NCI-H1694 (cell line): ENCODE data around the gene CDH23.
"Not testable (repeated sequence)": the region's sequence is repeated elsewhere in the genome, so short reads cannot be mapped to it uniquely, and the experiment has no call there.

Experiments
- DNase-seq: peaks from one replicate; lab custom pipeline; 2025; lab: John Stamatoyannopoulos, UW

CDH23 gene

DNA sequence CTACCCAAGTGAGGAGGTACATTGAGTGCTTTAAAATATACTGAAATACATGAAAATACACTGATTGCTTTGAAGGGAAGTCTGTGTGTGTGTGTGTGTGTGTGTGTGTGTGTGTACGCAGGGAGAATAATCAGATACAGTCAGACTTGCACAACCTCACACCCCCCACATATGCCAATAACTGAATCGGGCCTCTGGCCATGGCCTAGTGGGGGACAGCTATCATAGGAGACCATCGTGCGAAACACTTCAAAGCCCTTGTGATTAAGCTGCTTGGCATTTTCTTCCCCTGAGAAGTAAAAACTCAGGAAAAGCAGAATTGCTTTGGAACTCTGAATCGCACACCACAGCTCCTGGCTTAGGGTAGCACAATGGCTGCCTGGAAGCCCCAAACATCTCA is 187.7 kb downstream of the CDH23 start:
- no peak for DNase-seq

DNA sequence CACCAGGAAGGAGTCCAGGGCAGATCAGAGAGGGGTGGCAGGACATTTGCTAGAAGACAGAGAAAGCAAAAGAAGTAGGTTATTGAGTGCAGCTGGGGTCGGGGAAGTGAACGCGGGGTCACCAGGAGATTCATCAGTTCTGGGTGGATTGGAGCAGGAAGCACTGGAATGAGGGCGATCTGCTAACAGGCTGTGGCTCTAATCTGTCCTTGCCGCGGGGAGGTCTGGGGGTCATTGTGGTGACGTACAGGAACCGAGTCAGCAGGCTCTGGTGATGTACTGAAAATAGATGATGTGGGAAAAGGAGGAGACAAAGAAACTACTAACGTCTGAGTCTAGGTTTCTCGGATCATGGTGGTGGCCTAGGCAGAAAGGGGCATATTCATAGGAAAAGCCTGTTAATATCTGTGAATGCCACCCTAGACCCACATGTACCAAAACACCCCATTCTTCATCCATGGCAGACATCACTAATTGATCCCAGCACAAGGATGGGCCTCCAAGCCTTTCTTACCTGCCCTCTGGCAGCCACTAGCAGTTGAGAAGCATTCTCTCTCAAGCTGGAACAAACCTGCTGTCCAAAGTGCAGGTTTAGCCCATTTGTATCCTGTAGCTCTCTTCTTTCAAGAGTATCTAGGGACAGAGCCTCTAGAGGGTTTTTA is 188.3 kb downstream of the CDH23 start:
- DNase-seq, result no peak

- DNase-seq, result no peak
Observed at GRCh38 chr10:71585564-71586290, 189.0 kb downstream of the CDH23 start.

- DNase-seq, result peak; percentile 80
Observed at GRCh38 chr10:71587941-71588573, 191.3 kb downstream of the CDH23 start.

DNA sequence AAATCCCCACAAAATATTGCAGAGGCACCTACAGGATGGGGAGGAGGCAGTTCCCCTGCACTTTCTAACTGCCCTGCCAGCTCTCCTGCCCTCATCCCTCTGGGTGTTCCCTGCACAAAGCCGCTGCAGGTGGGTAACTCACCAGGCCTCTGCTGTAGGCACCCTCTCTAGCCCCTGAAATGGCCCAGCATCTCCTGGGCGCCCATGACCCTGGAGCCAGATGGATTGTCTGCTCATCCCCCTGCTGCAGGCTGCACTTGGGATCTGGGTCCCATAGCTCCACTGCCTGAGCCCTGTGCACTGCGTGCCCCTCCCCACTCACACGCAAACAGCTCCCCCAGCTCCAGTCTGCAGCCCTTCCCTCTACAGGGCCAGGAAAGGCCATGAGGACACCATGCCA is 192.0 kb downstream of the CDH23 start:
- DNase-seq, result no peak

- DNase-seq, result no peak
Observed at GRCh38 chr10:71589617-71590551, 193.2 kb downstream of the CDH23 start.

GRCh38 chr10:71590781-71591350 is 194.1 kb downstream of the CDH23 start:
- DNase-seq, result no peak

DNA sequence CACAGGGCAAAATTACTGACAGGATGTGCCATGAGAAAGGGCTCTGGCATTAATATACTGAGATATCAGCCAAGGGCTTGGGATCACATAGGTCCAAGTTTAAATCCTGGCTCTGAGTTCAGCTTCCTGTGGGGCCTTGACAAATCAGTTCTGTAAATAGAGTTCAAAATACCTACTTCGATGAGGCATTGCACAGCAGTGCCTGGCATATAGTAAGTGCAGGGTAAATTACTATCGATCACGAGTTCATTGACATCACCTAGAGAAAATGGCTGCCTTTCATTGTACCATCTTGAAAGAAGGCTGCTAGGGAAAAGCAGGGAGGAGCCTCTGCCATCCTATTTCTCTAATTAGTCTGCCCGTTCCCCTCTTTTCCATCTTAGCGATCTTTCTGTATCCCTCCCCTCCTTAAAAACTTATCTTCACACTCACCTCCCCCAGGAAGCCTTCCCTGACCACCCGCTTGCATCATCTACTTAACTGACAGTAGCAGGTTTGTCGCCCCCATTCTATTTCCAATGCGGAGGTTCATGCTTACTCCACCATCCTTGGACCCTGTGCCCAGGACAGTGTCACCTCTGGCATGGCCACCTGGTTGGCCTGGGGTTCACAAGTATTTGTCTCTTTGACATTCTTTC is 198.3 kb downstream of the CDH23 start:
- DNase-seq, result no peak

DNA sequence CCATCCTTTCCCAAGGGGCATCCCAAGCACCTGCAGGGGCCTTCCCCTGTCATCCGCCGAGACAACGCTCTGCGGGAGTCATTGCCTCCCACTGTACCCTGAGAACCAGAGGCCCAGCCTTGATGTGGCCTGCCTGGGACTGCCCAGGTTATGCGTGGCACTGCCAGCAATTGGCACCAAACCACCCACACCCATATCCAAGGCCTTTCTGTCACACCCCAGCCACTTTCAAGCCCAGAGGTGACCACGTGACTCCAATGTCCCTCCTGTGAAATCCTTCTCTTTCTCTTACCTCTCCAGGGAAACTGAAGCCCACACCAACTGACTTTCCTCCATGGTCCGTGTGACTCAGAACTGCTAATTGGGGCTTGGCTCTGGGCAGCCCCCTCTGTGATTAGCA is 198.9 kb downstream of the CDH23 start:
- no peak for DNase-seq

- DNase-seq, result no peak
Observed at GRCh38 chr10:71596127-71596526, 199.4 kb downstream of the CDH23 start.

DNA sequence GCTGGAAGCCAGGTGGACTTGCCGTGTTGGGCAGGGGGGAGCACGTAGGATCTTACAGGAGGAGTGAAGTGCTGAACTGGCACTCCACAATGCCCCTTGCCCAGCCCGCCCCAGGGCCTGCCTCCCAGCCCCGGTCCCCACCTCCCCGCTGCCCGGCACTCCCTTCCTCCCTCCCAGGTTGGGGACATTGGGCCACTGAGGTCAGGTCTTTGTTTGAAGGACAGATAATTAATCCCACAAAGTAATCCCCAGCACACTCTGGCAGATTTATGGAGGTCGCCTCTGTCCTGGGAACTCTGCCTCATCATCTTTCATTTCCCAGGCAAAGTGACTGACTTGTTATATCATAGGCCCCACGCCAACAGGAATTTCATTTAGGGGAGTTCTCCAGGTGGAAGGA is 200.0 kb downstream of the CDH23 start:
- DNase-seq, result no peak

GRCh38 chr10:71597821-71598498 is 201.2 kb downstream of the CDH23 start:
- DNase-seq, result no peak

GRCh38 chr10:71598621-71599055 is 201.9 kb downstream of the CDH23 start:
- peak; percentile 7 for DNase-seq

DNA sequence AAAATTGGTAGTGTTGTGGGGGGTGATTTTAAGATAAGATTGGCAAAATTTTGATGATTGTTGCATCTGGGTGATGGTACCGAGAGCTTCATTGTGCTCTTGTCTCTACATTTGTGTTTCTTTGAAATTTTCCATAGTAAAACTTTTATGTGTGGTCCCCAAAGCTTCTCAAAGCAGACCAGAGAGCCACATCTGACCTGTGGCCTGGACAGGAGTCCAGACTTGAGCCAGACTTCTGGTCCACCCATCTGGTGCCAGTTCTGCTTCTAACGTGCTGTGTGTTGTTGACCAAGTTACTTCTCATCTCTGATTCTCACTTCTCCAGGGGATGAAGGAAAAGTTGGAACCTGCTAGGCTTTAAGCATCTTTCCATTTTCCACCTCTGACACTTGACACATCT is 202.8 kb downstream of the CDH23 start:
- DNase-seq, result no peak

DNA sequence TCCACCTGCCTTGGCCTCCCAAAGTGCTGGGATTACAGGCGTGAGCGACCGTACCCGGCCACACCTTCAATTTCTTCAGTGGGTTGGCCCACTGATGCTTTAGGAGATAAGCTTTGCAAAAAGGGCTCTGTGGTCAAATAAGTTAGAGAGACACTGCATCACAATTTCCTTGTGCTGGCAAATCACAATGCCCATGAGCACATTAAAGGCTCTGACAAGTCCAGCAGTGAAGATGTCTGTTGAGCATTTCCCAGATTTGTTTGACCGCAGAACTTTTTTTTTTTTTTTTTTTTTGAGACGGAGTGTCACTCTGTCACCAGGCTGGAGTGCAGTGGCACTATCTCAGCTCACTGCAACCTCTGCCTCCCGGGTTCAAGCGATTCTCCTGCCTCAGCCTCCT is 203.5 kb downstream of the CDH23 start:
- DNase-seq, result not testable (repeated sequence)

GRCh38 chr10:71600849-71601248 is 204.1 kb downstream of the CDH23 start:
- DNase-seq, result no peak

DNA sequence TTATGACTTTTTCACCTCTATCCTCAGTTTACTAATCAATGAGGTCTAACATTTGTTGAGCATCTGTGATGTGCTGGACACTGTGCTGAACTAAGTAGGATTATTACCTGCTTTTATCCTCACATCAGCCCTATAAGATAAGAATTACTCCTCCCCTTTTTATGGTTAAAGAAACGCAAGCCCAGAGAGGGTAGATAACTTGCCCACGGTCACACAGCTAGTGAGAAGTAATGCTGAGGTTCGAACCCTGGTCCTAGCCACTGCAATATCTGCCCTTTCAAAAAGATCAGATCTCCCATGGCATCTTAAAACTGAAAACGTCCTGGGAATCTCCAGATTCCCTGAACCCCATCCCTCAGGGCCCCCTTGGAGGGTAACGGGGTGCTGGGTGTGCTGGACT is 204.6 kb downstream of the CDH23 start:
- no peak for DNase-seq

- DNase-seq, result no peak
Observed at GRCh38 chr10:71603150-71603549, 206.4 kb downstream of the CDH23 start.

DNA sequence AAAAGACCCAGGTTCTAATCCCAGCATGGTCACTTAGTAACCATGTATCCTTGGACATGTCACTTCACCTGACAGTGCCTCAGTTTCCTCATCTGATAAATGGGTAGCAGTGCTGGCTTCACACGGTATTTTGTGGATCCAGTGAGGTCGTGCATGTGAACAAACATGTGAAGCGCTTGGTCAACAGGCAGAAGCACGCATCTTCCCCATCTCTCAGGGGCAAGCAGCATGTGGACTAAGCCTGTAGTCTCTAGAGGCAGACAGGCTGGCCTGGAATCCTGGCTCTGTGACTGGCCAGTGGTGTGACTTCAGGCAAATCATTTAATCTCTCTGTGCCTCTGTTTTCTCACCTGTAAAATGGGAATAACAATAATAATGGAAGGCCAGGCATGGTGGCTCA is 207.0 kb downstream of the CDH23 start:
- no peak for DNase-seq

DNA sequence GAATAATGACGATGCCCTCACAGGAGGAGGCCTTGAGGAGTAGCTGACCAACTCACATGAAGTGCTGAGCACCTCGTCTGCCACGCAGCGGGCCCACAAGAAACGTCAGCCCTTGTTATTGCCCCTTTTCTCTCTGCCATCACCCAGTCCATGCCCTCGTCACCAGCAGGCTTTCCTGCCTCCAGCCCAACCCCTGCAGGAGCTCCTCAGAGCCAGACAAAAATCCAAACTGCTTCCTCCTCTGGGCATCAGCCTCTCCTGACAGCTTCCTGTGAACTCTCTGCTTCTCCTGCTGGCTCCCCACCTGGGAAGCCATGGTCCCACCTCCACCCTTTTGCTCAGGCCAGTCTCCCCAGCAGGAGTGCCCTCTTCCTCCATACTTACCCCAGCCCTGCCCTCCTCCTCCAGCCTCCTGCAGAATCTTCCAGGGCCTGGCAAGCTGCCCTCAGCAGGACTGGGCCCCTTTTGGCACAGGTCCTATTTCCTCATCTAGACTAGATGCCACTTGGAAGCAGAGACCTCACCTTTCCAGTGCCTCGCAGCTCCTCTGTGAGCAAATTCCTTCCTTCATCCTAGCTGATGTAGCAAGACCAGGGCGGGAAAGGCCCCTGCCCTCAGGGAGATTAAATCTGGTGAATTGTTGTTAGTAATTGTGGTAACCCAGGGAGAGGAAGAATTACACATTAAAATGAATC is 207.8 kb downstream of the CDH23 start:
- DNase-seq, result no peak
